Neural cell (in vitro differentiated cells): ENCODE results near the gene FOXO1. TPM values are rescaled to one million over a fixed set of nuclear protein-coding genes. Genes with fewer than 3 reads are reported as not detected.

Experiments used
- H2AFZ ChIP-seq: fragments of 200-600, 300-800 bp; sonication (generic), shearing (Covaris generic); 2 replicates; pipeline ENCODE4 v1.6.0; 2014; ENCODE audit warnings: low read depth, mild to moderate bottlenecking, antibody characterized with exemption, low read length, moderate library complexity
- H3F3A ChIP-seq: fragments of 200-600 bp; shearing (Covaris generic); 2 replicates; pipeline ENCODE4 v1.6.1; 2016; ENCODE audit warnings: mild to moderate bottlenecking, moderate library complexity, mixed read lengths, antibody characterized with exemption, low read length; ENCODE audit not compliant: insufficient read depth, poor library complexity, severe bottlenecking
- H3K27ac ChIP-seq: fragments of 200-600, 300-800 bp; sonication (generic), shearing (Covaris generic); 2 replicates; pipeline ENCODE4 v1.5.1; 2014; ENCODE audit warnings: mild to moderate bottlenecking, low read length, moderate library complexity
- H3K27me3 ChIP-seq: fragments of 300-800, 200-600 bp; sonication (generic), shearing (Covaris generic); 2 replicates; pipeline ENCODE4 v1.6.0; 2014; ENCODE audit warnings: mild to moderate bottlenecking, low read depth, low read length, moderate library complexity; ENCODE audit not compliant: insufficient read depth
- H3K36me3 ChIP-seq: fragments of 300-800, 200-600 bp; sonication (generic), shearing (Covaris generic); 2 replicates; pipeline ENCODE4 v1.5.1; 2014; ENCODE audit warnings: mild to moderate bottlenecking, antibody characterized with exemption, low read length, moderate library complexity; ENCODE audit not compliant: insufficient read depth
- H3K4me2 ChIP-seq: fragments of 300-800, 200-600 bp; sonication (generic), shearing (Covaris generic); 2 replicates; pipeline ENCODE4 v1.6.0; 2014; ENCODE audit warnings: mild to moderate bottlenecking, low read length
- H3K4me3 ChIP-seq: fragments of 300-800, 200-600 bp; sonication (generic), shearing (Covaris generic); 2 replicates; pipeline ENCODE4 v1.5.1; 2014; ENCODE audit warnings: mild to moderate bottlenecking, low read length, moderate library complexity
- H3K79me2 ChIP-seq: fragments of 200-600 bp; shearing (Covaris generic); replicated peaks from 2 replicates; pipeline ENCODE4 v1.6.0; 2014; ENCODE audit warnings: mild to moderate bottlenecking, low read length, moderate library complexity; ENCODE audit not compliant: insufficient read depth
- H3K9ac ChIP-seq: fragments of 300-800, 200-600 bp; sonication (generic), shearing (Covaris generic); 2 replicates; pipeline ENCODE4 v1.6.1; 2016; ENCODE audit warnings: mild to moderate bottlenecking, low read length, mixed read lengths
- H3K9me2 ChIP-seq: fragments of 200-600 bp; shearing (Covaris generic); 2 replicates; pipeline ENCODE4 v1.6.1; 2016; ENCODE audit warnings: mild to moderate bottlenecking, low read length, mixed read lengths; ENCODE audit not compliant: insufficient read depth
- H3K9me3 ChIP-seq: fragments of 200-600, 300-800 bp; sonication (generic), shearing (Covaris generic); 2 replicates; pipeline ENCODE4 v1.6.1; 2016; ENCODE audit warnings: mild to moderate bottlenecking, mixed run types, low read length, moderate library complexity, mixed read lengths
- H4K20me1 ChIP-seq: fragments of 200-600 bp; shearing (Covaris generic); 2 replicates; pipeline ENCODE4 v1.6.1; 2016; ENCODE audit warnings: mild to moderate bottlenecking, mixed run types; ENCODE audit not compliant: insufficient read depth
- CTCF ChIP-seq: fragments of 450-650 bp; IDR thresholded peaks from 2 replicates; pipeline ENCODE4 v1.5.1; 2014; ENCODE audit warnings: antibody characterized with exemption, mild to moderate bottlenecking, moderate library complexity; ENCODE audit not compliant: poor library complexity, severe bottlenecking
- EP300 ChIP-seq: fragments of 450-650 bp; conservative IDR thresholded peaks from 2 replicates; pipeline ENCODE4 v1.6.1; 2014; ENCODE audit warnings: antibody characterized with exemption, mild to moderate bottlenecking, moderate library complexity; ENCODE audit not compliant: poor library complexity, severe bottlenecking
- EZH2 ChIP-seq: fragments of 200-600, 300-800 bp; shearing (Covaris generic), sonication (generic); IDR thresholded peaks from 2 replicates; pipeline ENCODE4 v1.6.1; 2014; ENCODE audit warnings: antibody characterized with exemption, low read length, borderline replicate concordance, mild to moderate bottlenecking; ENCODE audit not compliant: insufficient read depth, poor library complexity, severe bottlenecking
- MXI1 ChIP-seq: fragments of 450-650 bp; conservative IDR thresholded peaks from 2 replicates; pipeline ENCODE4 v1.6.1; 2014; ENCODE audit warnings: antibody characterized with exemption, mild to moderate bottlenecking; ENCODE audit not compliant: poor library complexity, severe bottlenecking
- POLR2AphosphoS5 ChIP-seq: IDR thresholded peaks from 2 replicates; pipeline ENCODE4 v1.6.1; 2012
- RAD21 ChIP-seq: fragments of 450-650 bp; conservative IDR thresholded peaks from 2 replicates; pipeline ENCODE4 v1.6.1; 2014; ENCODE audit warnings: antibody characterized with exemption, mild to moderate bottlenecking, moderate library complexity
- REST ChIP-seq: IDR thresholded peaks from 2 replicates; pipeline ENCODE4 v1.6.1; 2012; ENCODE audit warnings: borderline replicate concordance
- SMC3 ChIP-seq: fragments of 450-650 bp; conservative IDR thresholded peaks from 2 replicates; pipeline ENCODE4 v1.6.1; 2014; ENCODE audit warnings: antibody characterized with exemption, mild to moderate bottlenecking, moderate library complexity; ENCODE audit not compliant: poor library complexity
- TAF1 ChIP-seq: IDR thresholded peaks from 2 replicates; pipeline ENCODE4 v1.6.1; 2012; ENCODE audit warnings: low read depth
- polyA plus RNA-seq: library from polyadenylated mRNA; depleted of rRNA; stranded (reverse); fragments of >200 nt; gene quantifications from 2 replicates; pipeline ENCODE4 v1.2.3, GENCODE V29; 2014

Gene FOXO1
- polyA plus RNA-seq, 1 donor from 2014 or later, result 1.2 TPM

- Histone ChIP-seq H3K9ac (no peak overlapping the region), H2AFZ (no peak overlapping the region), H3K79me2 (no peaks in the 10 kb centered on the region), H3K27me3 (no peaks in the 10 kb centered on the region), H3F3A (no peaks in the 10 kb centered on the region), H3K9me3 (no peaks in the 10 kb centered on the region), H3K4me3 (no peak overlapping the region), H4K20me1 (no peaks in the 10 kb centered on the region), H3K9me2 (no peaks in the 10 kb centered on the region), H3K27ac (no peak overlapping the region), H3K4me2 (no peak overlapping the region), H3K36me3 (no peaks in the 10 kb centered on the region)
- TF ChIP-seq RAD21, result no peak
- TF ChIP-seq CTCF, result no peak
- no peak for TF ChIP-seq MXI1
- TF ChIP-seq EZH2, result no peak
- TF ChIP-seq EP300, result no peak
- no peak for TF ChIP-seq REST
- TF ChIP-seq TAF1, result no peak
- TF ChIP-seq POLR2AphosphoS5, result no peak
- TF ChIP-seq SMC3, result no peak
Observed at GRCh38 chr13:40506592-40507446, 159.6 kb downstream of the FOXO1 start.

Other genes starting within 250 kb of the FOXO1 start
- gene MRPS31, start 104.5 kb upstream of the FOXO1 start, polyA plus RNA-seq, result 72.4 and 78.8 TPM in 2 replicates
- 23.4 and 23.6 TPM in 2 replicates for gene SLC25A15, start 123.0 kb upstream of the FOXO1 start, polyA plus RNA-seq